Neural progenitor cell (in vitro differentiated cells): Measurements from ENCODE around the gene C8A. TPM values are rescaled to one million over a fixed set of nuclear protein-coding genes. Genes with fewer than 3 reads are reported as not detected.

Experiments used
- DNase-seq: peaks from one replicate; pipeline ENCODE4 v3.0.0-alpha.2; 2016; ENCODE audit warnings: low spot score
- H2AFZ ChIP-seq: fragments of 200-600 bp; sonication (generic); replicated peaks from 2 replicates; pipeline ENCODE4 v1.6.1; 2016; ENCODE audit warnings: antibody characterized with exemption
- H3F3A ChIP-seq: fragments of 200-600 bp; sonication (generic); 2 replicates; pipeline ENCODE4 v1.6.1; 2016; ENCODE audit warnings: antibody characterized with exemption, low read depth
- H3K27ac ChIP-seq: fragments of 200-600 bp; sonication (generic); 2 replicates; pipeline ENCODE4 v1.5.1; 2016; ENCODE audit warnings: mild to moderate bottlenecking
- H3K27me3 ChIP-seq: fragments of 200-600 bp; sonication (generic); 2 replicates; pipeline ENCODE4 v1.6.1; 2016; ENCODE audit warnings: mild to moderate bottlenecking, moderate library complexity
- H3K36me3 ChIP-seq: fragments of 200-600 bp; sonication (generic); 2 replicates; pipeline ENCODE4 v1.5.1; 2016
- H3K4me1 ChIP-seq: fragments of 200-600 bp; sonication (generic); 2 replicates; pipeline ENCODE4 v1.6.1; 2016; ENCODE audit warnings: mixed run types
- H3K4me2 ChIP-seq: fragments of 200-600 bp; sonication (generic); 2 replicates; pipeline ENCODE4 v1.6.1; 2016
- H3K4me3 ChIP-seq: fragments of 200-600 bp; sonication (generic); 2 replicates; pipeline ENCODE4 v1.5.1; 2016
- H3K79me2 ChIP-seq: fragments of 200-600 bp; sonication (generic); 2 replicates; pipeline ENCODE4 v1.6.1; 2016; ENCODE audit warnings: low read depth
- H3K9ac ChIP-seq: fragments of 200-600 bp; sonication (generic); 2 replicates; pipeline ENCODE4 v1.6.1; 2016
- H3K9me3 ChIP-seq: fragments of 200-600 bp; sonication (generic); 2 replicates; pipeline ENCODE4 v1.5.1; 2016; ENCODE audit warnings: low read depth
- H4K20me1 ChIP-seq: fragments of 200-600 bp; sonication (generic); 2 replicates; pipeline ENCODE4 v1.6.1; 2016; ENCODE audit warnings: low read depth
- H3K27ac Mint-ChIP-seq: 3 replicates; pipeline ENCODE4 v1.8.0; 2021; ENCODE audit warnings: mixed read lengths
- H3K27me3 Mint-ChIP-seq: 2 replicates; pipeline ENCODE4 v1.8.0; 2022; ENCODE audit warnings: low read depth, mild to moderate bottlenecking, inconsistent platforms, moderate library complexity, mixed read lengths; ENCODE audit not compliant: insufficient read depth
- H3K36me3 Mint-ChIP-seq: 3 replicates; pipeline ENCODE4 v1.8.0; 2021; ENCODE audit warnings: mixed read lengths
- H3K4me1 Mint-ChIP-seq: 3 replicates; pipeline ENCODE4 v1.8.0; 2021; ENCODE audit warnings: mixed read lengths
- H3K4me3 Mint-ChIP-seq: 3 replicates; pipeline ENCODE4 v1.8.0; 2021; ENCODE audit warnings: mild to moderate bottlenecking, moderate library complexity, mixed read lengths
- H3K9me3 Mint-ChIP-seq: 3 replicates; pipeline ENCODE4 v1.8.0; 2020; ENCODE audit warnings: mixed read lengths
- EZH2 ChIP-seq: fragments of 200-600 bp; sonication (generic); IDR thresholded peaks from 2 replicates; pipeline ENCODE4 v1.6.1; 2017; ENCODE audit warnings: antibody characterized with exemption, mild to moderate bottlenecking, moderate library complexity
- EZH2phosphoT487 ChIP-seq: fragments of 200-600 bp; sonication (generic); IDR thresholded peaks from 2 replicates; pipeline ENCODE4 v1.6.1; 2017; ENCODE audit warnings: antibody characterized with exemption
- total RNA-seq: library from RNA; depleted of rRNA; stranded (reverse); fragments of >200 nt; gene quantifications from 2 replicates; pipeline ENCODE4 v1.2.3, GENCODE V29; 2015; ENCODE audit warnings: low replicate concordance
- TF ChIP-seq, protein P1 (sequence below): fragments of 200-600 bp; sonication (generic); IDR thresholded peaks from 2 replicates; pipeline ENCODE4 v1.5.1; 2017; ENCODE audit warnings: antibody characterized with exemption, mild to moderate bottlenecking

The C8A gene
- total RNA-seq, 1 donor from 2014 or later = not detected

GRCh38 chr1:56843544-56843943 lies 11.1 kb upstream of the C8A start:
- Histone ChIP-seq H3K79me2 (no peaks in the 10 kb centered on the region), H3K9ac (no peak overlapping the region), H3K4me3 (no peak overlapping the region), H3F3A (no peaks in the 10 kb centered on the region), H3K4me1 (peaks cover 9% of the 10 kb centered on the region), H2AFZ (no peak overlapping the region), H3K27me3 (no peaks in the 10 kb centered on the region), H4K20me1 (no peaks in the 10 kb centered on the region), H3K9me3 (no peaks in the 10 kb centered on the region), H3K27ac (no peak overlapping the region), H3K36me3 (no peaks in the 10 kb centered on the region), H3K4me2 (no peak overlapping the region)
- TF ChIP-seq, protein P1, sequence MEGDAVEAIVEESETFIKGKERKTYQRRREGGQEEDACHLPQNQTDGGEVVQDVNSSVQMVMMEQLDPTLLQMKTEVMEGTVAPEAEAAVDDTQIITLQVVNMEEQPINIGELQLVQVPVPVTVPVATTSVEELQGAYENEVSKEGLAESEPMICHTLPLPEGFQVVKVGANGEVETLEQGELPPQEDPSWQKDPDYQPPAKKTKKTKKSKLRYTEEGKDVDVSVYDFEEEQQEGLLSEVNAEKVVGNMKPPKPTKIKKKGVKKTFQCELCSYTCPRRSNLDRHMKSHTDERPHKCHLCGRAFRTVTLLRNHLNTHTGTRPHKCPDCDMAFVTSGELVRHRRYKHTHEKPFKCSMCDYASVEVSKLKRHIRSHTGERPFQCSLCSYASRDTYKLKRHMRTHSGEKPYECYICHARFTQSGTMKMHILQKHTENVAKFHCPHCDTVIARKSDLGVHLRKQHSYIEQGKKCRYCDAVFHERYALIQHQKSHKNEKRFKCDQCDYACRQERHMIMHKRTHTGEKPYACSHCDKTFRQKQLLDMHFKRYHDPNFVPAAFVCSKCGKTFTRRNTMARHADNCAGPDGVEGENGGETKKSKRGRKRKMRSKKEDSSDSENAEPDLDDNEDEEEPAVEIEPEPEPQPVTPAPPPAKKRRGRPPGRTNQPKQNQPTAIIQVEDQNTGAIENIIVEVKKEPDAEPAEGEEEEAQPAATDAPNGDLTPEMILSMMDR = no peak
- TF ChIP-seq EZH2phosphoT487 (no peak), EZH2 (no peak)
- no peak for DNase-seq
- Mint-ChIP-seq H3K4me3 (no peak overlapping the region), H3K27me3 (peaks cover 7% of the 10 kb centered on the region), H3K9me3 (peaks cover 2% of the 10 kb centered on the region), H3K27ac (no peak overlapping the region), H3K4me1 (peaks cover 16% of the 10 kb centered on the region), H3K36me3 (no peaks in the 10 kb centered on the region)

DNA sequence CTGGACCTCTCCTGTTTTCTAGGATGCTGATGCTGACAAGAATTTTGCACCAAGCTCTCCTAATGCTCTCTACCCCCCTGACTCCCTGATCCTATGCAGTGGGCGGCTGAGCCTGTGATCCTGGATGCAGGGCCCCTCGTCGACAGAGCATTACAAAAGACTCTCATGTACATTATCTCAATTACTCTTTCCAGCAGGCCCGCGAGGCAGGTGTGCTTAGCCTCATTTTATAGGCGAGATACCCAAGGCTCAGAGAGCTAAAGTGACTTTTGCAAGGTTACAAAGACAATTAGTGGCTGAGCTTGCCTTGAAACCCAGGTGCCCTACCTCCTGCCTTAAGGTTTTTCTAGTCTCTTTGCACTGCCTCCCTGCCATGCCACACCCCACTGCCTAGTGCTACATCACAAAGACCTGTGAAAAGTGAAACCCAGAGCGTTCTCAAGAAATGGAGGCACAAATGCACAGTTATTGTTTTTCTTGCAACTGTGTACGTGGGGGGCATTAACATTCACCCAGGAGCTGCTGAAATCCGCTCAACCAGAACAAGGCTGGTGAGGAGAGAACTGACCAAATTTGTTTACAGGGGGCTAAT lies 10.0 kb upstream of the C8A start:
- no peaks in the 10 kb centered on the region for H3K79me2 ChIP-seq
- no peaks in the 10 kb centered on the region for H3K36me3 Mint-ChIP-seq
- H3K4me1 ChIP-seq = peaks cover 16% of the 10 kb centered on the region
- no peaks in the 10 kb centered on the region for H3K36me3 ChIP-seq
- H3K27me3 Mint-ChIP-seq = peaks cover 7% of the 10 kb centered on the region
- no peaks in the 10 kb centered on the region for H4K20me1 ChIP-seq
- no peaks in the 10 kb centered on the region for H3K9me3 Mint-ChIP-seq
- H3K4me2 ChIP-seq = peak overlapping the region; percentile 10
- no peak for DNase-seq
- H3K4me1 Mint-ChIP-seq = peaks cover 16% of the 10 kb centered on the region
- TF ChIP-seq, protein P1 = no peak
- H3K27ac Mint-ChIP-seq = peak overlapping the region; percentile 44
- no peak overlapping the region for H2AFZ ChIP-seq
- no peak overlapping the region for H3K4me3 Mint-ChIP-seq
- H3K27me3 ChIP-seq = no peaks in the 10 kb centered on the region
- H3K9me3 ChIP-seq = no peaks in the 10 kb centered on the region
- no peak overlapping the region for H3K9ac ChIP-seq
- H3K27ac ChIP-seq = no peak overlapping the region
- no peaks in the 10 kb centered on the region for H3F3A ChIP-seq
- no peak overlapping the region for H3K4me3 ChIP-seq

DNA sequence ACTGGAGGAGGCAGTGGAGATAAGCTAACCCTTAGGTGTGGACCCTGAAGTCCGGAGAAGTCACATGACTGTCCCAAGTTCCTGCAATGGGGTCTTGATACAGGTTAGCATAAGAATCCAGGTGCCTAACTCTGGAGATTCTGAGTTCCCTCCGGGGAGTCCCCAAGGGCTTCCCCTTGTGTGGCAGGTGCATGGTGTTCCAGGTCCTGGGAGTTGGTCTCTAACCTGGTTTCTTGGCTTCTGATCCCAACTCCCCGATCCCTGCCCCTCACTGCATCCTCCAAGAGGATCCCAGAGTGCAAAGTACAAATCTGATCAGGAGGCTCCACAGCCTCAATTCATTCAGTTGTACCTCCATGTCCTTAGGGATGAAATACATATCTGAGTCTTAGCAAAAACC lies 9.3 kb upstream of the C8A start:
- Histone ChIP-seq H3K9me3 (no peaks in the 10 kb centered on the region), H2AFZ (no peak overlapping the region), H3K4me2 (no peak overlapping the region), H3K4me3 (no peak overlapping the region), H3K9ac (no peak overlapping the region), H4K20me1 (no peaks in the 10 kb centered on the region), H3K36me3 (no peaks in the 10 kb centered on the region), H3K27me3 (no peaks in the 10 kb centered on the region), H3K79me2 (no peaks in the 10 kb centered on the region), H3K27ac (no peak overlapping the region), H3F3A (no peaks in the 10 kb centered on the region), H3K4me1 (peaks cover 23% of the 10 kb centered on the region)
- H3K4me1 Mint-ChIP-seq = peaks cover 23% of the 10 kb centered on the region
- H3K4me3 Mint-ChIP-seq = no peak overlapping the region
- peak overlapping the region; percentile 44 for H3K27ac Mint-ChIP-seq
- TF ChIP-seq, protein P1 = no peak
- TF ChIP-seq EZH2phosphoT487 (no peak), EZH2 (no peak)
- H3K9me3 Mint-ChIP-seq = no peaks in the 10 kb centered on the region
- H3K36me3 Mint-ChIP-seq = no peaks in the 10 kb centered on the region
- DNase-seq = no peak
- peaks cover 7% of the 10 kb centered on the region for H3K27me3 Mint-ChIP-seq
